Spleen (tissue), 11 donors: ENCODE data around the gene CDC42SE1. TPM values are rescaled to one million over a fixed set of nuclear protein-coding genes. Genes with fewer than 3 reads are reported as not detected.

Experiments
- DNase-seq: peaks from one replicate; pipeline ENCODE4 v3.0.0-alpha.2; 2020
- H3K27ac ChIP-seq, 8 donors: fragments of 200-600 bp; sonication (generic) in 7 of 8; 1 replicate in 4 of 8; 2 replicates in 4 of 8; pipeline versions ENCODE4 v1.5.0 to v1.8.0; 2016 to 2021; ENCODE audit warnings: inconsistent platforms in 4 of 8, mild to moderate bottlenecking in 4 of 8, moderate library complexity in 1 of 8
- H3K27me3 ChIP-seq, 7 donors: fragments of 200-600 bp; sonication (generic) in 6 of 7; replicated peaks in 1 of 7; 1 replicate in 4 of 7; 2 replicates in 3 of 7; pipeline versions ENCODE4 v1.5.0 to v1.8.0; 2016 to 2021; ENCODE audit warnings: inconsistent platforms in 3 of 7, mild to moderate bottlenecking in 1 of 7
- H3K36me3 ChIP-seq, 6 donors: fragments of 200-600 bp; sonication (generic) in 5 of 6; 1 replicate in 4 of 6; 2 replicates in 2 of 6; pipeline versions ENCODE4 v1.5.0 to v1.8.0; 2016 to 2021; ENCODE audit warnings: inconsistent platforms in 2 of 6
- H3K4me1 ChIP-seq, 6 donors: fragments of 200-600 bp; sonication (generic) in 5 of 6; 1 replicate in 3 of 6; 2 replicates in 3 of 6; pipeline versions ENCODE4 v1.5.0 to v1.8.0; 2016 to 2021; ENCODE audit warnings: inconsistent platforms in 3 of 6
- H3K4me3 ChIP-seq, 8 donors: fragments of 200-600 bp; sonication (generic) in 7 of 8; 1 replicate in 4 of 8; 2 replicates in 4 of 8; pipeline versions ENCODE4 v1.5.0 to v1.8.0; 2016 to 2021; ENCODE audit warnings: inconsistent platforms in 4 of 8, mild to moderate bottlenecking in 4 of 8, moderate library complexity in 2 of 8
- H3K9me3 ChIP-seq, 8 donors: fragments of 200-600 bp; sonication (generic) in 7 of 8; 1 replicate in 4 of 8; 2 replicates in 4 of 8; pipeline versions ENCODE4 v1.5.0 to v1.8.0; 2016 to 2021; ENCODE audit warnings: inconsistent platforms in 4 of 8
- CTCF ChIP-seq, 11 experiments: fragments of 200-600 bp in 7 of 11; fragments of 450-650 bp in 4 of 11; sonication (generic) in 4 of 11; IDR thresholded peaks in 8 of 11; conservative IDR thresholded peaks in 3 of 11; 1 replicate in 7 of 11; 2 replicates in 4 of 11; pipeline versions ENCODE4 v1.4.0 to v1.8.0; 2016 to 2021; ENCODE audit warnings: antibody characterized with exemption in 11 of 11, inconsistent platforms in 4 of 11, mild to moderate bottlenecking in 1 of 11
- POLR2A ChIP-seq, 3 donors: fragments of 450-650 bp; IDR thresholded peaks; one replicate each; pipeline ENCODE4 v1.5.1; 2017; ENCODE audit warnings: antibody characterized with exemption in 3 of 3, mild to moderate bottlenecking in 1 of 3
- POLR2AphosphoS5 ChIP-seq, 3 donors: sonication (generic); formaldehyde crosslinking; IDR thresholded peaks; one replicate each; pipeline ENCODE4 v1.5.1; 2017; ENCODE audit warnings: antibody characterized with exemption in 3 of 3
- WGBS, 5 donors: extraction: QIAGEN DNeasy Blood & Tissue Kit in 3 of 5; methylation state at CpG; one replicate each; pipeline versions ENCODE4 v1.1.5 to v1.1.7; 2013 to 2018; 5-methylcytosine and 5-hydroxymethylcytosine counted together
- intact Hi-C: fragments of 100-400 bp; cut with DNase I; formaldehyde crosslinking; loops from one replicate; pipeline ENCODE4 v1.15.0; 2023; ENCODE audit warnings: low total_unique reads
- polyA plus RNA-seq, 3 donors: library from polyadenylated mRNA; stranded (reverse); fragments of 200-250 nt; gene quantifications; one replicate each; pipeline ENCODE4 v1.2.1, GENCODE V29; 2013
- total RNA-seq, 7 donors: library from RNA; depleted of rRNA in 3 of 7; stranded (reverse); fragments of >200 nt in 3 of 7; fragmentation: NEBNext Ultra II Directional in 4 of 7; extraction: Animal tissue kit (Norgen Biotek cat#: 25700) in 4 of 7; gene quantifications; one replicate each; pipeline versions ENCODE4 v1.1.0 to v1.2.1, GENCODE V29; 2016 to 2021
- donor health status: healthy with polysubstance abuse.
- donor health status: DM: no; HTN: no; CAD: no; lungs with moderate emphysema.
- donor health status: DM: no; HTN: no; CAD: no.
- donor health status: Bipolar disorder and iron deficiency.
- donor health status: healthy.
- donor health status: DM: no; HTN: no; CAD: no.
- donor health status: DM: yes; HTN: yes; CAD: no.

The CDC42SE1 gene
- total and polyA plus RNA-seq, 10 donors: 57.0 to 245 (median 188) TPM

- H3K4me1 ChIP-seq: no peaks in the 10 kb centered on the region
- no peaks in the 10 kb centered on the region for H3K9me3 ChIP-seq
- no peak for DNase-seq
- peaks cover 0 to 85% (median 63%) of the 10 kb centered on the region in 6 donors for H3K36me3 ChIP-seq
- no peak overlapping the region for H3K27ac ChIP-seq
- no peaks in the 10 kb centered on the region for H3K27me3 ChIP-seq
- TF ChIP-seq CTCF (IDR thresholded peaks at IDR 0.05 in 8 of 11, conservative IDR thresholded peaks at IDR 0.05 in 3 of 11): no peak
- no peak for TF ChIP-seq POLR2AphosphoS5 (IDR thresholded peaks at IDR 0.05)
- no peak for TF ChIP-seq POLR2A (IDR thresholded peaks at IDR 0.05)
- WGBS, 5 donors: 95 to 98% (median 97%) methylated on average over 8 of the region's 8 CpGs
- intact Hi-C loops: no loop called here
- H3K4me3 ChIP-seq: no peak overlapping the region
Observed at GRCh38 chr1:151032164-151032563, 27.3 kb downstream of the CDC42SE1 start.

DNA sequence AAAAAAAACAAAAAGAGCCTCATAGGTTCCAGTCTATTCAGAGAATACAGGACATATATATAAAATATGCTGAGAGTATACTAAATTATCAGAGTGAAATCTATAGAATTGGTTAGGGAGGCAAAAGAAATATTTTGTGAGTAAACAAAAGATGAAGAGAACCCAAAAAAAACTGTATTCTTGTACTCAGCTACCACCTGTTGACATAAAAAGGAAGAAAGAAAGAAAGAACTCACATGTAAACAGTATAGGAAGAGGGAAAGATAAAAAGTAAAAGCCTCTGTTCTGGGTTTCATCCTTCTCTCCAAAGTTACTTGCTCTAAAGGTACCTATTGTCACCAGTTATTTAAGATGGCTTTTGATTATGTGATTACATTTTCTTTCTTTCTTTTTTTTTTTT lies 33.0 kb downstream of the CDC42SE1 start:
- H3K27ac ChIP-seq: no peak overlapping the region
- no peaks in the 10 kb centered on the region for H3K9me3 ChIP-seq
- no peak for DNase-seq
- peaks cover 6 to 12% (median 8%) of the 10 kb centered on the region in 6 donors for H3K4me1 ChIP-seq
- H3K4me3 ChIP-seq: no peak overlapping the region
- H3K36me3 ChIP-seq: peaks cover 0 to 82% (median 59%) of the 10 kb centered on the region in 6 donors
- intact Hi-C loops: no loop called here
- H3K27me3 ChIP-seq: no peaks in the 10 kb centered on the region
- TF ChIP-seq POLR2AphosphoS5 (IDR thresholded peaks at IDR 0.05): no peak
- TF ChIP-seq POLR2A (IDR thresholded peaks at IDR 0.05): no peak
- TF ChIP-seq CTCF (IDR thresholded peaks at IDR 0.05 in 8 of 11, conservative IDR thresholded peaks at IDR 0.05 in 3 of 11): no peak

- H3K9me3 ChIP-seq: no peaks in the 10 kb centered on the region
- H3K27ac ChIP-seq: peak overlapping the region; percentile 4 to 51 (median 24)
- peaks cover 0 to 81% (median 43%) of the 10 kb centered on the region in 6 donors for H3K36me3 ChIP-seq
- WGBS, 5 donors: 17 to 24% (median 21%) methylated on average over 6 of the region's 6 CpGs
- peak; percentile 91 for DNase-seq
- intact Hi-C loops: no loop called here
- TF ChIP-seq POLR2AphosphoS5 (IDR thresholded peaks at IDR 0.05) (peak in 2 of 3 donors; percentile 45 to 69), POLR2A (IDR thresholded peaks at IDR 0.05) (no peak), CTCF (IDR thresholded peaks at IDR 0.05 in 8 of 11, conservative IDR thresholded peaks at IDR 0.05 in 3 of 11) (peak; percentile 74 to 92 (median 83))
- H3K4me1 ChIP-seq: peaks cover 6 to 12% (median 8%) of the 10 kb centered on the region in 6 donors
- H3K27me3 ChIP-seq: no peaks in the 10 kb centered on the region
- no peak overlapping the region for H3K4me3 ChIP-seq
Observed at GRCh38 chr1:151024540-151025146, 34.8 kb downstream of the CDC42SE1 start.

DNA sequence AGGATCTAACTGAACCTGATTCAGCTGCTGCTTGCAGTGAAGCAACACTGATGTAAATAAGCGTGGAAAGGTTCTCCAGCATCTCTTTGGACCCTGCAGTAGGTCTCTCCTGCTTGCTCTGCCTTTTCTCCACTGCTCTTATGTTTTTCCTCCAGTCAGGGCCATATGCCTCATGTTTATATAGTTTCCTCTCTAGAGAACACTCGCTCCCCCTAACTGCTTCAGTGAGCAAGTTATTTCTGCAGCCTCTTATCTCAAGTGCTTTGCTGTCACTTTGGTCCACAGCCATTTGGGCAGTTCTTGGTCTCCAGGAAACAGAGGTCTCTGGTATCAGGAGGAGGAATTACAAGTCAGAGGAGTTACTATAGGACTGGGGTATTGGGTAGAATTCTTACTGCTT lies 45.9 kb downstream of the CDC42SE1 start:
- Histone ChIP-seq H3K36me3 (peaks cover 0 to 31% (median 9%) of the 10 kb centered on the region in 6 donors), H3K27me3 (no peaks in the 10 kb centered on the region), H3K9me3 (no peaks in the 10 kb centered on the region), H3K4me1 (peaks cover 13 to 60% (median 49%) of the 10 kb centered on the region in 6 donors), H3K27ac (peak overlapping the region in 6 of 8 donors; percentile 51 to 79 (median 60)), H3K4me3 (no peak overlapping the region)
- 46 to 65% (median 58%) methylated on average over 2 of the region's 2 CpGs for WGBS, 5 donors
- DNase-seq: no peak
- TF ChIP-seq POLR2A (IDR thresholded peaks at IDR 0.05) (no peak), POLR2AphosphoS5 (IDR thresholded peaks at IDR 0.05) (peak in 1 of 3 donors; percentile 22), CTCF (IDR thresholded peaks at IDR 0.05 in 8 of 11, conservative IDR thresholded peaks at IDR 0.05 in 3 of 11) (no peak)
- intact Hi-C loops: no loop called here
